Tibial artery (tissue), 4 donors: ENCODE results near the gene SRGAP2B.
"Not testable (repeated sequence)": the region's sequence is repeated elsewhere in the genome, so short reads cannot be mapped to it uniquely, and the experiment has no call there.

Experiments
- DNase-seq, 2 donors: peaks; one replicate each; pipeline ENCODE4 v3.0.0-alpha.2; 2019
- H3K27ac ChIP-seq, 2 donors: fragments of 200-600 bp; sonication (generic) in 1 of 2; 1 replicate in 1 of 2; 2 replicates in 1 of 2; pipeline ENCODE4 v1.5.1; 2018 to 2019; ENCODE audit warnings: mild to moderate bottlenecking in 1 of 2
- H3K27me3 ChIP-seq, 2 donors: fragments of 200-600 bp; sonication (generic) in 1 of 2; one replicate each; pipeline versions ENCODE4 v1.5.1 to v1.6.0; 2016 to 2019
- H3K36me3 ChIP-seq, 3 donors: fragments of 200-600 bp; sonication (generic) in 2 of 3; one replicate each; pipeline ENCODE4 v1.5.1; 2016 to 2019; ENCODE audit warnings: mild to moderate bottlenecking in 2 of 3
- H3K4me1 ChIP-seq, 4 donors: fragments of 200-600 bp; sonication (generic) in 2 of 4; 1 replicate in 3 of 4; 2 replicates in 1 of 4; pipeline ENCODE4 v1.5.1; 2016 to 2019
- H3K4me3 ChIP-seq, 2 donors: fragments of 200-600 bp; sonication (generic) in 1 of 2; 1 replicate in 1 of 2; 2 replicates in 1 of 2; pipeline ENCODE4 v1.5.1; 2018 to 2019; ENCODE audit warnings: mild to moderate bottlenecking in 2 of 2
- H3K9me3 ChIP-seq, 3 donors: fragments of 200-600 bp; sonication (generic) in 1 of 3; one replicate each; pipeline ENCODE4 v1.5.1; 2016 to 2019
- intact Hi-C: fragments of 100-400 bp; cut with DNase I; formaldehyde crosslinking; loops from one replicate; pipeline ENCODE4 v1.15.0; 2023; ENCODE audit warnings: low total_unique reads

Gene SRGAP2B

GRCh38 chr1:145074021-145074559 is 21.0 kb downstream of the SRGAP2B start:
- H3K4me3 ChIP-seq, intact Hi-C loops, H3K9me3 ChIP-seq, H3K27ac ChIP-seq, H3K4me1 ChIP-seq, H3K36me3 ChIP-seq, DNase-seq, H3K27me3 ChIP-seq: not testable (repeated sequence)

GRCh38 chr1:145071569-145071968 is 23.6 kb downstream of the SRGAP2B start:
- H3K36me3 ChIP-seq, H3K4me1 ChIP-seq, H3K27ac ChIP-seq, H3K9me3 ChIP-seq, intact Hi-C loops, DNase-seq, H3K4me3 ChIP-seq, H3K27me3 ChIP-seq: not testable (repeated sequence)

- H3K27ac ChIP-seq, DNase-seq, H3K36me3 ChIP-seq, H3K4me1 ChIP-seq, intact Hi-C loops, H3K4me3 ChIP-seq, H3K9me3 ChIP-seq, H3K27me3 ChIP-seq: not testable (repeated sequence)
Measured at GRCh38 chr1:145066486-145066885, 28.6 kb downstream of the SRGAP2B start.

- H3K9me3 ChIP-seq, intact Hi-C loops, H3K4me3 ChIP-seq, H3K36me3 ChIP-seq, H3K27ac ChIP-seq, DNase-seq, H3K4me1 ChIP-seq, H3K27me3 ChIP-seq: not testable (repeated sequence)
Measured at GRCh38 chr1:145065194-145065826, 29.8 kb downstream of the SRGAP2B start.

GRCh38 chr1:145063941-145064648 is 31.0 kb downstream of the SRGAP2B start:
- H3K36me3 ChIP-seq, intact Hi-C loops, H3K4me3 ChIP-seq, H3K27ac ChIP-seq, H3K4me1 ChIP-seq, H3K27me3 ChIP-seq, H3K9me3 ChIP-seq, DNase-seq: not testable (repeated sequence)

GRCh38 chr1:145063285-145063684 is 31.8 kb downstream of the SRGAP2B start:
- intact Hi-C loops, H3K27ac ChIP-seq, DNase-seq, H3K9me3 ChIP-seq, H3K4me3 ChIP-seq, H3K27me3 ChIP-seq, H3K4me1 ChIP-seq, H3K36me3 ChIP-seq: not testable (repeated sequence)

- H3K4me1 ChIP-seq, intact Hi-C loops, H3K36me3 ChIP-seq, H3K27ac ChIP-seq, H3K27me3 ChIP-seq, H3K4me3 ChIP-seq, H3K9me3 ChIP-seq, DNase-seq: not testable (repeated sequence)
Measured at GRCh38 chr1:145058184-145058583, 36.9 kb downstream of the SRGAP2B start.

- DNase-seq, intact Hi-C loops, H3K27me3 ChIP-seq, H3K4me3 ChIP-seq, H3K27ac ChIP-seq, H3K36me3 ChIP-seq, H3K4me1 ChIP-seq, H3K9me3 ChIP-seq: not testable (repeated sequence)
Measured at GRCh38 chr1:145055217-145055760, 39.8 kb downstream of the SRGAP2B start.

GRCh38 chr1:145053428-145053827 is 41.7 kb downstream of the SRGAP2B start:
- intact Hi-C loops, H3K4me3 ChIP-seq, DNase-seq: not testable (repeated sequence)

GRCh38 chr1:145052019-145052776 is 42.9 kb downstream of the SRGAP2B start:
- H3K4me3 ChIP-seq, intact Hi-C loops, H3K9me3 ChIP-seq, H3K36me3 ChIP-seq, H3K27me3 ChIP-seq, H3K4me1 ChIP-seq, H3K27ac ChIP-seq, DNase-seq: not testable (repeated sequence)

More at GRCh38 chr1:145053428-145053827, 41.7 kb downstream of the SRGAP2B start:
- not testable (repeated sequence) for H3K27me3 ChIP-seq, H3K36me3 ChIP-seq, H3K4me1 ChIP-seq, H3K27ac ChIP-seq, H3K9me3 ChIP-seq

GRCh38 chr1:145048181-145048856 is 46.8 kb downstream of the SRGAP2B start:
- H3K27me3 ChIP-seq, intact Hi-C loops, H3K4me3 ChIP-seq, H3K27ac ChIP-seq, H3K9me3 ChIP-seq, H3K4me1 ChIP-seq, H3K36me3 ChIP-seq, DNase-seq: not testable (repeated sequence)

GRCh38 chr1:145047553-145047952 is 47.6 kb downstream of the SRGAP2B start:
- intact Hi-C loops, H3K4me3 ChIP-seq, H3K4me1 ChIP-seq, DNase-seq, H3K36me3 ChIP-seq, H3K27me3 ChIP-seq, H3K9me3 ChIP-seq, H3K27ac ChIP-seq: not testable (repeated sequence)

- DNase-seq, H3K9me3 ChIP-seq, H3K4me3 ChIP-seq, H3K27me3 ChIP-seq, H3K4me1 ChIP-seq, H3K27ac ChIP-seq, H3K36me3 ChIP-seq, intact Hi-C loops: not testable (repeated sequence)
Measured at GRCh38 chr1:145045571-145046273, 49.4 kb downstream of the SRGAP2B start.
